ENCODE measurements around the gene SLC12A2.

- TF ChIP-seq EZH2 (IDR thresholded peaks at IDR 0.05; ENCODE audit: insufficient read depth, poor library complexity, severe bottlenecking), result no peak
- TF ChIP-seq EZH2phosphoT487 (IDR thresholded peaks at IDR 0.05; ENCODE audit: insufficient read depth, low read depth), result no peak
Observed at GRCh38 chr5:128091579-128091978, 8.0 kb downstream of the SLC12A2 start.

Data from GM23248 (cell line).